Activated CD4-positive, alpha-beta T cell treated with anti-CD3 and anti-CD28 coated beads, Interleukin-2, amount 50 U/mL, for 16 hours (primary cell): ENCODE data around the gene COL27A1.
A peak's percentile ranks its signal among the peaks of the same experiment; 100 is the strongest.
"Not testable (repeated sequence)": the region's sequence is repeated elsewhere in the genome, so short reads cannot be mapped to it uniquely, and the experiment has no call there.

Experiments used
- DNase-seq: peaks from one replicate; pipeline ENCODE4 v3.0.0-alpha.2; 2020

COL27A1 gene

DNA sequence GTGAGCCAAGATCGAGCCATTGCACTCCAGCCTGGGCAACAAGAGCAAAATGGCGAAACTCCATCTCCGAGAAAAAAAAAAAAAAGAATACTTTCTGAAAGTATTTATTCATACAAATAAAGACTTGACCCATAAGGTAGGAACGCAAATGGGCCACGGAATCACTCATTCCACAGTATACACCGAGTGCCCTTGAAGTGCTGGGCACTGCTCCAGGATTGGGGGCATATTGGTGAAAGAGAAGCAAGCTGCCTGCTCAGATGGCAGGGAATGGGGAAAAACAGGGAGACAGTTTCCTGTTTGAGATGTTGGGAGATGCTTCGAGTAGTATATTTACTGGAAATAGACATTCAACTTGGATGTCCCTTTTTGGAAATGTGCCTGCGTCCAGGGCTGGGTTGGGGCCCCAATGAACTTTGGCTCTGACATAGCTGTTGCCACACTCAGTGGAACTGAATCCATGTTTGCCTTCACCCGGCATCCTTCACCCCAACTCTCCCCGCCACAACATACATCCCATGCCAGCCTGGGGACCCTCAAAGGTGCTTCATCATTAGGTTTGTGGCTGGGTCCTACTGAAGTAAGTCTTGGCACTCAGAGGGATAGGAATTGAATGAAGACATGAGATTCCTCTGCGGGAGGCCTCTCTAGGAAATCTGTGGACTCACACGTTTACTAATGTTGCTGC is 173.7 kb downstream of the COL27A1 start:
- not testable (repeated sequence) for DNase-seq

DNA sequence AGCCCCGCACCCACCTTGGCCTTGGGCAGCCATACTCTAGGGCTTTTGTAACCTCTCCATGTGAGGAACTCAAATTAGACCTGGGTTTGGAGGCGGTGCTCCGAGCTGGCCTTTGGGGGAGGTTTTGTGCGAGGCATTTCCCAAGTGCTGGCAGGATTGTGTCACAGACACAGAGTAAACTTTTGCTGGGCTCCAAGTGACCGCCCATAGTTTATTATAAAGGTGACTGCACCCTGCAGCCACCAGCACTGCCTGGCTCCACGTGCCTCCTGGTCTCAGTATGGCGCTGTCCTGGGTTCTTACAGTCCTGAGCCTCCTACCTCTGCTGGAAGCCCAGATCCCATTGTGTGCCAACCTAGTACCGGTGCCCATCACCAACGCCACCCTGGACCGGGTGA is 174.3 kb downstream of the COL27A1 start, which contains the start of gene ORM2:
TSS of gene ORM2 (plus strand) at position 245 of the 398 bp plus-strand sequence. CDS start at position 281, 36 bp downstream.
- DNase-seq, result not testable (repeated sequence)

- no peak for DNase-seq
Measured at GRCh38 chr9:114330636-114331035, 175.3 kb downstream of the COL27A1 start.

DNA sequence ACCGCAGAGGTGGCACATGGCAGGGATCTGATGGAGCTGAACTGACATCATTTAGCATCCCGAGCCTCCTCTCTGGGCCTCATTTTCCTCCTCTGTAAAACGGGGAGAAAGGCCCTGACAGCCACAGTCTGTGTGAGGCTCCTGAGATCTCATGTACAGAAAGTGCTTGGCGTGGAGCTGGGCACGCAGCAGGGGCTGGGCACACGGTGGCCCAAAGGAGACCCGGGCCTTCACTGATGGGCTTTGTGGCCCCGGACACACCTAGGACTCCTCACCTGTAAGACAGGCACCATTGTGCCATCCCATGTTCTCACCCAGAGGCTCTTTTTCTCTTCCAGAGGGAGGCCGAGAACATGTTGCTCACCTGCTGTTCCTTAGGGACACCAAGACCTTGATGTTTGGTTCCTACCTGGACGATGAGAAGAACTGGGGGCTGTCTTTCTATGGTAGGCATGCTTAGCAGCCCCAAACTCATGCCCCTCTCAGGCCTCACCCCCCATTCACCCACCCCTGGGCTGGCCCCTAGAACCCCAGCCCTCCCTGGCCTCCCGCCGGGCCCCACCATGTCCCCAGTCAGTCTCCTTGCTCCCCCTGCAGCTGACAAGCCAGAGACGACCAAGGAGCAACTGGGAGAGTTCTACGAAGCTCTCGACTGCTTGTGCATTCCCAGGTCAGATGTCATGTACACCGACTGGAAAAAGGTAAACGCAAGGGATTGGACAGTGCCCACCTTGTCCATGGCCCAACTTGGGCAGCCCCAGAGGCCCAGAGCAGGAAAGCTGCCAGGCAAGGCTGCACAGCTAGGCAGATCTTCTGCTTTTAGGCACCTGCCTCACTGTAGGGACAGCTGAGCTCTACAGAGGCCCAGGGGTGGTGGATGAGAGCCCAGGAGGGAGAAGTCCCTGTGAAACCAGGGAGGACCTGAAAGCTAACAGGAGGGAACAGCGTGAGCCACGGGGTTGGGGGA is 176.2 kb downstream of the COL27A1 start:
- DNase-seq, result not testable (repeated sequence)

DNA sequence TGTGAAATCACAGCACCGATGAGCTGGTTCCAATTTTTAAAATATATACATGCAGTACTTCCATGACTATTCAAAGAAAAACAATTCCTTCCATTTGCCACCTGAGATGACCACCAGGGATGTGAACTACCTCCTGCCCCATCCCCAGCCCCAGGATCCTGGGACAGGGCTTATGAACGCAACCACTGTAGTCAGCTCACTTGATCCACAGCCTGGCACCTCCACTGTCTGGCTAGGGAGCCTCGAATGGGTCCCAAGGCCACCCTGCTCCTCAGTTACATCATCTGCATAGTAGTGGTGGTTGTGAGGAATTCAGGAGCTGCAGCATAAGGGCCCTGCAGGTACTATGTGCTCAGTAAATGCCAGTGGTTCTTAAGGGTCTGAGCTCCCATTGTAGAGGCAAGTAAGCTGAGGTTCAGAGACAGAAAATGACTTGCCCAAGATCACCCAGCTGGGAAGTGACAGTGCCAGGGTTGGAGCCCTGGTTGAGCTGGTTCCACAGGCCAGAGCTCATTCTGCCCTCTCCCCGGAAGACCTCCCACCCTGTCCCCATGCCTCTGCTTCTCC is 177.2 kb downstream of the COL27A1 start:
- DNase-seq, result not testable (repeated sequence)

DNA sequence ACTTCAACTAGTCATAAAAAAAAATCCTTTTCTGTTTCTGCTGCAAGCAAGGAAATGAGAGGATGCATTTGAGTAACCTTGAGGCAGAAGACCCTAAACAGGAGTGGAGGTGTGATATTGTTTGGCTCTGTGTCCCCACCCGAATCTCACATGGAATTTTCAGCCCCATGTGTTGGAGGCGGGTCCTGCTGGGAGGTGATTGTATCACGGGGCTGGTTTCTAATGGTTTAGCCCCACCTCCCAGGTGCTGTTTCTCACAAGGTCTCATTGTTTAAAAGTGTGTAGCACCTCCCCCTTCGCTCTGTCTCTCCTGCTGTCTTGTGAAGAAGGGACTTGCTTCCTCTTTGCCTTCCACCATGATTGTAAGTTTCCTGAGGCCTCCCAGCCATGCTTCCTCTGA is 178.4 kb downstream of the COL27A1 start:
- DNase-seq, result not testable (repeated sequence)

DNA sequence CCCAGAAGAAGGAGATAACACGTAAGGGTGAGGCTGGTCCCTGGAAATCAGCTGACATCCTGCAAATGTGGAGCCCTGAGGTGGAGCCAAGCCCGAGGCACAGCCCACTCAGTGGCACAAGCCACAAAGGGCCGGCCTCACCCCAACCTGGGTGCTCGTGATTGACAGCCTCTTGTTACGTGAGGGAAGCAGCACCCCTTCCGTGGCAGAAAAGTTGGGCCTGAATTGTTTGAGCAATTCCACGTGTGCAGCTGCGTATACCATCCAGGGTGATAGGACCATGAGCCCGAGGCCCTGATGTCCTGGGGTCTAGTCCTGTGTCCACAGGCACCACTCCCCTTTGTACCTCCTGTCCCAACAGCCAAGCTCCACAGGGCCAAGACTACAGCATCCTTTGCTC is 179.2 kb downstream of the COL27A1 start:
- DNase-seq, result no peak

GRCh38 chr9:114335745-114336144 is 180.4 kb downstream of the COL27A1 start:
- no peak for DNase-seq

DNA sequence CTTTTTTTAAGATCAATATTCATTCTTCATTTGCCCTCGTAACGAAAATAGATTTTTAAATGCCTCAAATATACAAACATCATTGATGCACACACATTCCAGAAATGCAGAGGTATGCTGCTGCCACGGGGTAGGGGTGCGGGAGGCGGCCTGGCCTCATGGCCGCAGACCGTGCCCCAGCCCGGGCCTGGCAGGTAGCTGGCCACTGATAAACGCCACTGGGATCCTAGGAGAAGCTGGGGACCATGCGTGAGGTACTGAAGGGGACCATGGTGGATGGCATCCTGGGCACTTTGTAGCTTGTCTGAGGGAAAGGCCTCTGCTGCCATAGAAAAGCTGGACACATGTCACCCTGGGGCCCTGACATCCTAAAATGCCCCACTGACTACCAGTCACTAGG is 180.8 kb downstream of the COL27A1 start:
- DNase-seq, result no peak

DNA sequence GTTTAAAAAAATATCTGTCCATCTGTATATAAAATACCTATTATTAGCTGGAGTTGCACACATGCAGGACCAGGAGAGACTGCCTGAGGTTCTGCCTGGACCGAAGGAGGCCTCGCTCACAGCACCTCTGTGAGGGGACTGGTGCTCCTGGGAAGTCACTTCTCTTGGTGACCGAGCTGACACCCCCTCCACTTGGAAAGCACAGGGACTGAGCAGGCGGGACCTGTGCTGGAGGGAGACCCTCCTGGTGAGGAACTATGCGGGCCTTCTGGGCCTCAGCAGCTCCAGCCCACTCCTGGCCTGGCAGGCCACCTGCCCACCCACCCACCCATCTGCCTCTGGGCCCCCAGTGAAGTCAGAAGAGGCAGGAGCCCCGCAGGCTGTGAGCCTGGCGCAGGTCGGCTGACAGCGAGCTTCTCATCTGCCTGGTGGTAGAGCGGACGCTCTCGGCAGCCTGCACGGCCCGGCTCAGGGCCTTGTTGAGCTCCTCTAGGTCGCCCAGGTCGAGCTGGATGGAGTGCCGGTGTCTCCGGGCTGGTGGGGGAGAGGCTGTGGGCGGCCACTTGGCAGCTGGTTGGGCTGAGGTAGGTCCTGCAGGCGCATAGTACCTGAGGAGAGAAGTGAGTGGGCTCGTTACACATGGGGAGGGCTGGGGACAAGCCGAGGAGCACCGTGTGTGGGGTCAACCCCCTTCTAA is 181.5 kb downstream of the COL27A1 start:
- DNase-seq, result no peak

DNA sequence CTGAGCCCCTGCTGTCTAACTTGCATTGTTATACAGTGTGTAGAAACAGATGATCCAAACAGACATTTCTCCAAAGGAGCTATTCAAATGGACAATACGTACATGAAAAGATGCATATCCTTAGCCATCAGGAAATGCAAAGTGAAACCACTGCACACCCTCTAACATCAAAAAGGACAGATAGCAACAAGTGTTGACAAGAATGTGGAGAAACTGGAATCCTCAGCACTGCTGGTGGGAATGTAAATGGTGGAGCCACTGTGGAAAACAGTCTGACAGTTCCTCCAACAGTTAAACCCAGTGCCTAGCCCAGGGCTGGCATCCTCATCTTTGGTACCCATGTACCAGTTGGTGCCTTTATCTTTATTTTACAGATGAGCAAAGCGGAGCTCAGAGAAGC is 182.8 kb downstream of the COL27A1 start:
- no peak for DNase-seq

DNA sequence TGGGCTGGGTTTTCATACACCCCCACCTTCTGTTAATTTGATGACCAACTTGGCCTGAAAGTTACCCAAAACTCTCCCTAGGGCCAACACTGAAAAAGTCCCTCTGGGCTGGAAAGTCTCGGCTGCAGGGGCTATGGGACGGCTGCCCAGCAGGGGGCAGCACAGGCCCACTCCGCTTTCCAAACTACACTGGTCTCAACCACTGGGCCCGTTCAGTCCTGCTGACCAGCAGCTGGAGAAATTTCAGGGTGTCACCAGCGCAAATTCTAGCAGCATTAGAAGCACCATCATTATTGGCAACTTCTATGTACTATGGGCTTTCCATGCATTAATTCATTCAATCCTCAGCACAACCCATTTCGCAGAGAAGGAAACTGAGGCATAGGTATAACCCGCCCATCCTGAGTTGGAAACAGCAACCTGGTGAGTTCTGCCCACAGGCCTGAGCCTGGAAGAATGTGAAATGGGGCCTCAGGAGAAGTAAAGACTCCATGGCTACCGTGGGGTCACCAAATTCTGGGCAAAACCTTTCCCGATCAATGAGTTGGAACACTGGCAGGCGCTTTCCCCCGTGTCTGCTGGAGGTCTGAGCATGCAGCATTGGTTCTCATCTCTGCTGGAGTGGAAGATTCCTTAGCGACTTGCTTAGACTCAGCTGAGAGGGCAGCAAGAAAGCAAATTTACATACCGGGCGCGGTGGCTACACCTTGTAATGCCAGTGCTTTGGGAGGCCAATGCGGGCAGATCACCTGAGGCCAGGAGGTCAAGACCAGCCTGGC is 184.0 kb downstream of the COL27A1 start:
- DNase-seq, result peak; percentile 47

DNA sequence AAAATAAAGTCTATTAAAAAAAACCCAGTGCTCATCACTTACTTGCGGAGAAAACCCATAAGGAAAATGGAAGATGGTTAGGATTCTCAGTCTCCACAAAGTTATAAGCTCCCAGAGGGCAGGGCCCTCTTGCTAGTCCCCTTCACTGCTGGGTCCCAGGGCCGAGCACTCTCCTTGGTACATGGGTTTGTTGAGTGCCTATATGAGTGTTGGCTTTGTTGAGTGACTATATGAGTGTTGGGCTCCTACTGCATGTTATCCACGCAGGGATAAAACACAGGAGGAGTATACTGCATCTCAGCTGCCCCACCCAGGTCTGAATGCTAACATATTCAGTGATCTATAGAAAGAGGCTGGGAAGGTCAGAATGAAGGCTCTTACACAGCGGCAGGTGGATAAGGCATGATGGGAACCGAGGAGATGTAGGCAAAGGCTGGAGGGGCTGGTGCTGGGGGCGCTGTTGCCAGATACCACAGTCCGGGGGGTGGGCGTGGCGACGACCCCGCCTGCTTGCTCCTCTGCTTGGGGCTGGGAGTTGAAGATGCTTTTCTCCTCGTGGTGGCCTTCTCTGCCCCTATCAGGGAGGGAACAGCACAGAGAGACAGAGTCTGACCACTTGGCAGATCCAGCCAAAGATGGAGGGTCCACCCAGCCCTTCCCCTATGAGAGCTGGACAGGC is 186.0 kb downstream of the COL27A1 start:
- DNase-seq, result no peak

GRCh38 chr9:114341991-114342390 is 186.7 kb downstream of the COL27A1 start:
- no peak for DNase-seq

- no peak for DNase-seq
Measured at GRCh38 chr9:114342755-114343440, 187.6 kb downstream of the COL27A1 start.

- DNase-seq, result no peak
Measured at GRCh38 chr9:114343471-114344187, 188.3 kb downstream of the COL27A1 start.

DNA sequence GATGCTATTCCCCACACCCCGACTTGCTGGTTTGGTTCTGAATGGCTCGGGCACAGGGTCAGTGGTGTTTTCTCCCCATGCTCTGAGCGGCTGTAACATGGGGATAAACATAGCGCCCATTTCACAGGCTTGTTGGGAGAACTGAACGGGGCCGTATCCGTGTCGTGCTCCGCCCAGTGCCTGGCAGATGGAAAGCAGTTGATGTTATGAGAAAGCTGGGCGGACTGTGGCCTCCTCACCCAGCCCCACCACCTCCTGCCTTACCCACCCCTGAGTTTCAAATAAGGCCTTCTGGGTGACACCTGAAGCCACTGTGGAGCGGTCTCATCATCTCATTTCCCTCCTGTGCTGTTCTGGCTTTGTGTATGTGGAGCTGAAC is 188.8 kb downstream of the COL27A1 start:
- DNase-seq, result no peak

DNA sequence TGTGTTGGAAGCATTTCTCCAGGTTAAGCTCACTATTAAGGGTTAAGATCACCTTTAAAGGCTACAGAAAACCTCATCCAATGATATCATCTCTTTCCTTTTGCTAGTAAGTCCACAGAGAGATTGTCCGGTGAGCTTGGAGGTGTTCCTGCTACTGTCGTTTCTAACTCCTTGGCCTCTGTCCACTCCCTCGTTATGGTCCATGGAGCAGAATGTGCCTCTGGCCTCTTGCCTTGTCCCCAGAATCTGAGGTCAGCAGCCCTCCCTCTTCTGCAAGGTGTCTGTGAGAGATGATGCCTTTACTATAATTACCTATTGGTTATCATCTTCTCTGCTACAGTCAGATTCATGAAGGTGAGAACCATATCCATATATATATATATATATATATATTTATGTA is 189.4 kb downstream of the COL27A1 start:
- DNase-seq, result no peak

- DNase-seq, result no peak
Measured at GRCh38 chr9:114345493-114346065, 190.2 kb downstream of the COL27A1 start.

DNA sequence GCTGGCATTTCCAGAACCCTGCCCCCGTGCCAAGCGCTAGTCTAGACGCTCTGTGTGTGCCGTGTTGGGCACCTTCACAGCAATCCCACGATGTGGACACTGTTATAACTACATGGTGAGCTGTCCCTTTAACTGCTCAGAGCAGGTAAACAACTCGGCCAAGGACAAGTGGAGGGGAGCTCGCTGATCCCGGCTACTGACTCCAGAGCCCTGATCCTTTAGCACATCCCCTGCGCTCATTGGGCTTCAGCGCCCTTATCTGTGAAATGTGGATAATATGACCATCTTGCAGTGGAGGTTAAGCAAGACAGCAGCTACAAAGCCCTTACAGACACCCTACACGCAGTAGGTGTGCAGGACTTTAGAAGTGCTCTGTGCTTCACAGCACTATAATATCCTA is 190.8 kb downstream of the COL27A1 start:
- no peak for DNase-seq
